Measurements from ENCODE around the gene AKAP4.

The AKAP4 gene

DNA sequence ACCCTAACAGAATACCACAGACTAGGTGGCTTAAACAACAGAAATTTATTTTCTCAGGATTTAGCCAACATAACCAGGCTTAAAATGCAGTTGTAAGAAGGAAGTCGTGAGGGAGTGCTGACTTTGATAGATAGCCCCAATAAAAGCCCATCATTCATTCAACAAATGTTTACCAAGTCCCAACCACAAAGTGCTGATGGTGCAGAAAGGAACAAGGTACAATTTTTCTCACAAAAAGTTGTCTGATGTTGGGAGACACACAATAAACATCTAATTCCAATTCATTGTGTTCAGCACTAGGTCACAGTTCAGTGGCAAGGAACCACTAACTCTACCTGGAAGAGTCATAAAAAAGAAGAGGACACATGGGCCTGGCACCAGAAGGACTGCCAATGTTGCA is 42.2 kb downstream of the AKAP4 start:
- Mint-ChIP-seq H3K36me3 (no peaks in the 10 kb centered on the region), H3K27me3 (no peaks in the 10 kb centered on the region), H3K4me3 (no peak overlapping the region), H3K4me1 (no peaks in the 10 kb centered on the region), H3K27ac (no peak overlapping the region), H3K9me3 (no peaks in the 10 kb centered on the region)
- CTCF ChIA-PET = no interaction called here
- DNase-seq = no peak

DNA sequence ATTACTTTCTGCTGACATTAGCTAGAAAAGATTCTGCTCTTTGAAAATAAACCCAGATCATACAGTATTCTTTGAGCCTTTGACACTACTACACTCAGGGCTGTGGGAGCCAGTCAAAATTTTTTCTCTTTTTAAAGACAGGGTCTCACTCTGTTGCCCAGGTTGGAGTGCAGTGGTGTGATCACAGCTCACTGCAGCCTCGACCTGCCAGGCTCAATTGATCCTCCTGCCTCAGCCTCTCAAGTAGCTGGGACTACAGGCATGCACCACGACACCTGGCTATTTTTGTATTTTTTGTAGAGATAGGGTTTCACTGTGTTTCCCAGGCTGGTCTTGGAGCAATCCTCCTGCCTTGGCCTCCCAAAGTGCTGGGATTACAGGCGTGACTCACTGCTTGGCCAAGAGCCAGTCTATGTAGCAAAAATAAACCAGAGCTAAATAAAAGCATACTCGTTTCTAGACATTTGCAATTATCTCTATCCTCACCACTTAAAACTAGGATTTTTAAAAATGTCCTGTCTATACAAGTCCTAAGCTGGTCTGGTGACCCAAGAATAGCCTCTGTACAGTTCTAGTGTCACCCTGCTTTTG is 43.2 kb downstream of the AKAP4 start:
- no peak for DNase-seq
- H3K27me3 Mint-ChIP-seq = no peaks in the 10 kb centered on the region
- CTCF ChIA-PET = no interaction called here
- no peak overlapping the region for H3K27ac Mint-ChIP-seq
- no peaks in the 10 kb centered on the region for H3K4me1 Mint-ChIP-seq
- no peak overlapping the region for H3K4me3 Mint-ChIP-seq
- no peaks in the 10 kb centered on the region for H3K36me3 Mint-ChIP-seq
- H3K9me3 Mint-ChIP-seq = no peaks in the 10 kb centered on the region

DNA sequence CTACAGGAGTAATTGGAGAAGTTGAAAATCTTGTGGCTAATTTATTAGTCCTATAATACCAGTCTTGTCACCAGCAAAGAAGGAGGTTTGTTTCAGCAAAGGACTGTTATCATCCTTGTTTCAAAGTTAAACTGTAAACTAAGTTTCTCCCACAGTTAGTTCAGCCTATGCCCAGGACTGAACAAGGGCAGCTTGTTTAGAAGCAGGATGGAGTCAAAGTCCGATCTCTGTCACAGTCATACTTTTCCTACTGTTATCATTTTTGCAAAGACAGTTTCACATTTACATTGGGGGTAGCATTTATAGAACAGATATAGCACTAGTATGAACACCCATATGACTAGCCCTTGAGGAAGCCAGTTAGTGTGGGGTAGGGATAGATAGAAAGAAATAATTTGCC is 46.4 kb downstream of the AKAP4 start:
- DNase-seq = no peak
- H3K27ac Mint-ChIP-seq = no peak overlapping the region
- no peaks in the 10 kb centered on the region for H3K36me3 Mint-ChIP-seq
- no peaks in the 10 kb centered on the region for H3K9me3 Mint-ChIP-seq
- no peaks in the 10 kb centered on the region for H3K4me1 Mint-ChIP-seq
- H3K27me3 Mint-ChIP-seq = no peaks in the 10 kb centered on the region
- CTCF ChIA-PET = no interaction called here
- H3K4me3 Mint-ChIP-seq = no peak overlapping the region

DNA sequence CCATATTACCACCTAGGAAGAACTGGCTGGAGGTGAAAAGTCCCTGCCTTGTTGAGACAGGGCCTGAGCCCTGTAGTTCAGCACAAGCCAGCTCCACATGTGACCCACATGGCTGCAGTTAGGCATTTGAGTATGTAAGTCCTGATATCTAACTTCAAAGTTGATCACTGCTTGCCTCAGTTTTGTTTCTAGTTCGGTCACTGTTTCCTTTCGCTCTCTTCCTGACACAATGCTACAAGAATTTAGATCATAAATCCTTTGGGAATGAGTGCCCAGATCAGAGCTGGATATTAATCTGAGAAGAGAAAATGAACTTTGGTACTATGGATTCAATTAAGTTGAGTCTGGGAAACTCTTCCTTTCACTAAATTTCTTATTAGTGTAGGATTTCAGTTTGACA is 48.4 kb downstream of the AKAP4 start:
- Mint-ChIP-seq H3K9me3 (no peaks in the 10 kb centered on the region), H3K27ac (no peak overlapping the region), H3K27me3 (no peaks in the 10 kb centered on the region), H3K4me1 (no peaks in the 10 kb centered on the region), H3K36me3 (no peaks in the 10 kb centered on the region), H3K4me3 (no peak overlapping the region)
- CTCF ChIA-PET = no interaction called here
- DNase-seq = no peak

DNA sequence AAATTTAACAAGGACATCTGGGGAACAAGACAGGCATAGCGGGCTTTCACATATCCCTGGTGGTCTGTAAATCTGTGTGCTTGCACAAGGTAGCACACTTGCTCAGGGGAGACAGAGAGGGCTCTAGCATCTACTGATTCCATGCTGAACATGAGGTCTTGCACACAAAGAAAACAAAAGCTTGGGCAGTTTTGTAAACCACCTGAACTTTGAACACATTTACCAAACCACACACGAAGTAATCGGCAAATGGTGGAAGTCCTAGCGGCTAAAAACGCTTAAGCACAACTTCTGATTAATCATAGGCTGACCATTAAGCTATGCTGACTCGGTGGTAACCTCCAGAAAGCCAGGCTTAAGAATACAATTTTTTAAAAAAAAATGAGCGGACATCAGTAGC is 52.8 kb downstream of the AKAP4 start:
- no peak overlapping the region for H3K27ac Mint-ChIP-seq
- no peaks in the 10 kb centered on the region for H3K9me3 Mint-ChIP-seq

More for the DNA sequence above, 52.8 kb downstream of the AKAP4 start:
- no peak for DNase-seq
- H3K27me3 Mint-ChIP-seq = no peaks in the 10 kb centered on the region
- H3K4me1 Mint-ChIP-seq = no peaks in the 10 kb centered on the region
- H3K36me3 Mint-ChIP-seq = no peaks in the 10 kb centered on the region
- CTCF ChIA-PET = no interaction called here
- H3K4me3 Mint-ChIP-seq = no peak overlapping the region

Measured in activated naive CD4-positive, alpha-beta T cell treated with anti-CD3 and anti-CD28 coated beads, Interleukin-2, amount 10 ng/mL, durations not matched to agents 7 days and 5 days (primary cell).